ENCODE results near the gene FBXO21.
"Not testable (repeated sequence)": the region's sequence is repeated elsewhere in the genome, so short reads cannot be mapped to it uniquely, and the experiment has no call there.

Gene FBXO21

DNA sequence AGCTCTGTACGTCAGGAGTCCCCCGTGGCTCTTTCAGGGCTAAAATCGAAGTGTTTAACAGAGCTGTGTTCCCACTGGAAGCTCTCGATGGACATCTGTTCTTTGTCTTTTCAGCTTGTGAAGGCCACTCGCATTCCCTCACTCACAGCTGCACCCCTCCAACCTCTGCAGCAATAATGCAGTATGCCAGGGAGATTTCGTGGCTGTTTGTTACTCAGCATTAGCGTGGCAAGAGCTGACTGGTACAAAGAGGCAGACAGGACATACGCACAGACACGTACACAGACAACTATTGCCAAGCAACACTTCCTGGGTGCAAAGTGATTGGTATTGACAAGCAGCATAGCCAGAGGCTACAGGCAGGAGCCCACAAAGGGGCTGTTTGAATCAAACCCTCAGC is 11.8 kb upstream of the FBXO21 start:
- DNase-seq (ENCODE audit: extremely low read depth, low read depth) = no peak
- TF ChIP-seq, protein P1, sequence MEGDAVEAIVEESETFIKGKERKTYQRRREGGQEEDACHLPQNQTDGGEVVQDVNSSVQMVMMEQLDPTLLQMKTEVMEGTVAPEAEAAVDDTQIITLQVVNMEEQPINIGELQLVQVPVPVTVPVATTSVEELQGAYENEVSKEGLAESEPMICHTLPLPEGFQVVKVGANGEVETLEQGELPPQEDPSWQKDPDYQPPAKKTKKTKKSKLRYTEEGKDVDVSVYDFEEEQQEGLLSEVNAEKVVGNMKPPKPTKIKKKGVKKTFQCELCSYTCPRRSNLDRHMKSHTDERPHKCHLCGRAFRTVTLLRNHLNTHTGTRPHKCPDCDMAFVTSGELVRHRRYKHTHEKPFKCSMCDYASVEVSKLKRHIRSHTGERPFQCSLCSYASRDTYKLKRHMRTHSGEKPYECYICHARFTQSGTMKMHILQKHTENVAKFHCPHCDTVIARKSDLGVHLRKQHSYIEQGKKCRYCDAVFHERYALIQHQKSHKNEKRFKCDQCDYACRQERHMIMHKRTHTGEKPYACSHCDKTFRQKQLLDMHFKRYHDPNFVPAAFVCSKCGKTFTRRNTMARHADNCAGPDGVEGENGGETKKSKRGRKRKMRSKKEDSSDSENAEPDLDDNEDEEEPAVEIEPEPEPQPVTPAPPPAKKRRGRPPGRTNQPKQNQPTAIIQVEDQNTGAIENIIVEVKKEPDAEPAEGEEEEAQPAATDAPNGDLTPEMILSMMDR (IDR thresholded peaks at IDR 0.05; ENCODE audit: low read depth, low read length) = no peak

DNA sequence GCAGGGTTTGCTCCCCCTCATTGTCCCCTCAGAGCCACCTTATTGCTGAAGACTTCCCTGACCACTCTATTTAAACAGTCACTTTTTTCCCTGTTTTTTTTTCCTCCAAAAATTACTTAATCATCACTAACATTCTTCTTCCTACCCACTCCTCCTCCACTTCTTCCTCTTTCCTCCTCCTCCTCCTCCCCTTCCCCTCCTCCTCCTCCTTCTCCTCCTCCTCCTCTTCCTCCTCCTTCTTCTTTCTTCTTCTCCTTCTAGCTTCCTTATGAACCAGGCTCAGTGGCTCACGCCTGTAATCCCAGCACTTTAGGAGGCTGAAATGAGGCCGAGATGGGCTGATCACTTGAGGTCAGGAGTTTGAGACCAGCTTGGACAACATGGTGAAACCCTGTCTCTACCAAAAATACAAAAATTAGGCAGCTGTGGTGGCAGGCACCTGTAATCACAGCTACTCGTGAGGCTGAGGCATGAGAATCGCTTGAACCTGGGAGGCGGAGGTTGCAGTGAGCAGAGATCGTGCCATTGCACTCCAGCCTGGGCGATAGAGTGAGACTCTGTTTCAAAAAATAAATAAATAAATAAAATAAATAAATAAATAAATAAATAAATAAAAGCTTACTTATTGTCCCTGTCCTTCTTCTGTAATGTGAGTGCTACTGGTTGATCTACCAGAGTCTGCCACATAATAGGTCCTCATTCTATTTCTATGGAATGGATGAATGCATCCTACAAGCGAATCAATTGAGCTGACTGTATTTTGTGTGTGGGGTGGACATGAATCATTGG is 9.9 kb upstream of the FBXO21 start:
- DNase-seq (ENCODE audit: extremely low read depth, low read depth) = not testable (repeated sequence)

DNA sequence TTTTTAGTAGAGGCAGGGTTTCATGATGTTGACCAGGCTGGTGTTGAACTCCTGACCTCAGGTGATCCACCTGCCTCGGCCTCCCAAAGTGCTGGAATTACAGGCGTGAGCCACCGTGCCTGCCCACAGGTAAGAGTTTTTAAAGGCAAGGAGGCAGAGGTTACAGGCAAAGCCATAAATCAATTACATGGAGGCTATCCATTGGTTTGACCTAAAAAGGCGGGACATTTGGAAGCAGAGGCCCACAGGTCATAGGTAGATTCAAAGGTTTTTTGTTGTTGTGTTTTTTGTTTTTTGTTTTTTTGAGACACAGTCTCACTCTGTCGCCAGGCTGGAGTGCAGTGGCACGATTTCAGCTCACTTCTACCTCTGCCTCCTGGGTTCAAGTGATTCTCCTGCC is 6.1 kb upstream of the FBXO21 start:
- not testable (repeated sequence) for DNase-seq (ENCODE audit: extremely low read depth, low read depth)

DNA sequence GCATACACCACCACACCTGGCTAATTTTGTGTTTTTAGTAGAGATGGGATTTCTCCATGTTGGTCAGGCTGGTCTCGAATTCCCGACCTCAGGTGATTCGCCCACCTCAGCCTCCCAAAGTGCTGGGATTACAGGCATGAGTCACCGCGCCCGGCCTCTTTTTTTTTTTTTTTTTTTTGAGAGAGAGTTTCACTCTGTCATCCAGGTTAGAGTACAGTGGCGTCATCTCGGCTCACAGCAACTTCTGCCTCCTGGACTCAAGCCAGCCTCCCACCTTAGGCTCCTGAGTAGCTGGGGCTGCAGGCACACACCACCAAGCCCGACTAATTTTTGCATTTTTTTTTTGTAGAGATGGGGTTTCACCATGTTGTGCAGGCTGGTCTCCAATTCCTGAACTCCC is 4.8 kb upstream of the FBXO21 start:
- not testable (repeated sequence) for DNase-seq (ENCODE audit: extremely low read depth, low read depth)

DNA sequence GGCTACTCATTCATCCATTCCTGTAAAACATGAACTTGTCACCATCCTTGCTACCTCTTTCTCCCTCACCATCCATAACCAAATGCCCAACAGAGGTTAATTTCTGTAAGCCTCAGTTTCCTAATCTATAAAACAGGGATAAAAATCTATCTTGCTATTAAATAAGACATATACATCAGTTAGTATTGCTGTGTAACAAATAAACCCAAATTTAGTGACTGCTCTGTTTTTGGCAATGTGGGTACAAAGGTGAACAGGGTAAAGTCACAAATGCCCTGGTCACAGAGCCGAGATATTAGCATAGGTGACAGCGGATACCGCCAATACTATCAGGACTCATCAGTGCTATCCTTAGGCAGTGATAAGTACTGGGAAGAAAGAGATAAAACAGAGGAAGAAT is 3.6 kb upstream of the FBXO21 start:
- TF ChIP-seq, protein P1 (IDR thresholded peaks at IDR 0.05; ENCODE audit: low read depth, low read length) = no peak
- no peak for DNase-seq (ENCODE audit: extremely low read depth, low read depth)

DNA sequence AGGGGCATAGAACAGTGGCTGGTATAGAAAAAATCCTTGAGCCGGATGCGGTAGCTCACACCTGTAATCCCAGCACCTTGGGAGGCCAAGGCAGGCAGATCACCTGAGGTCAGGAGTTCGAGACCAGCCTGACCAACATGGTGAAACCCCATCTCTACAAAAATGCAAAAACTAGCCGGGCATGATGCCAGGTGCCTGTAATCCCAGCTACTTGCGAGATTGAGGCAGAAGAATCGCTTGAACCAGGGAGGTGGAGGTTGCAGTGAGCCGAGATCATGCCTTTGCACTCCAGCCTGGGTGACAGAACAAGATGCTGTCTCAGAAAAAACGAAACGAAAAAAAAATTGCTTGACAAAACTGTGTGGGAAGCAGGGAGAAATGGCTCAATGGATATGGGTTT is 2.3 kb upstream of the FBXO21 start:
- not testable (repeated sequence) for DNase-seq (ENCODE audit: extremely low read depth, low read depth)

DNA sequence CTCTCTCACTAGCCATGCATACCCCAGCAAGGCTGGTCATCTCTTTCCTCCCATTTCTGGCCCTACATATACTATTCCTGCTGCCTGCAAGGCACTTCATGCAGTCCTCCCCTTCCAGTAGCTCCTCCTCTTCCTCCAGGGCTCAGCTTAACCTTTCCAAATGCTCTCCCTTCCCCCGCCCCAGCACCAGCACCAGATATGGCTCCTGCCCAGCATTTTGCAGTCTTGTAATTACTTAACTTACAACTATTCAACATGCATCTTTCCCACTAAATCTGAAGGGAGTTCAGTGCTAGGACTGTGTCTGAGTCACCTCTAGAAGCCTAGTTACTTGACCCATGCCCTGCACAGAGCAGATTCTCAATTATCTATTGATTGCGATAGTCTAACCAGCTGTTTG is 1.8 kb upstream of the FBXO21 start:
- TF ChIP-seq, protein P1 (IDR thresholded peaks at IDR 0.05; ENCODE audit: low read depth, low read length) = no peak
- DNase-seq (ENCODE audit: extremely low read depth, low read depth) = no peak

DNA sequence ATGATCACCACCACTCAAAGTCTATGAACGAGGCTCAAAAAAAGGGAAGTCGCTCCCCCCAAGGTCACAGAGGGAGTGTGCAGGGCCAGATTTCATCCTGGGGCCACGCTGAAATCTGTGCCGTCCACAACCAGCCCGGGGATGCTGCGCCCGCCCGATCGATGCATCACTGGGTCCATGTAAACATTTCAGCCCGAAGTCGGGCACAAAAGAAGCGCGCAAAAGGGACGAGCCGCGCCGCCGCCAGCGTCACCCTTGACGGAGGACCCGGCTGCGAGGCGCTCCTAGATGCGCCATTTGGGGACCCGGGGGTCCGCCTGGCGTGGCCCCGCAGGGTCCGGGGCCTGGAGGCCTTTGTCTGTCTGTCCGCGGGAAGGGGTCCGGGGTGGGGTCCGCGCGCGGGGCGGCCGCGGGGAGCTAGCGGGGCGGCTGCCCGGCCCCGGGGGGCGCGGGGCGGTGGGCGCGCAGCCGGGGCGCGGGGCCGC is 503 bp downstream of the FBXO21 start:
- DNase-seq (ENCODE audit: extremely low read depth, low read depth) = no peak
- TF ChIP-seq, protein P1 (IDR thresholded peaks at IDR 0.05; ENCODE audit: low read depth, low read length) = no peak

DNA sequence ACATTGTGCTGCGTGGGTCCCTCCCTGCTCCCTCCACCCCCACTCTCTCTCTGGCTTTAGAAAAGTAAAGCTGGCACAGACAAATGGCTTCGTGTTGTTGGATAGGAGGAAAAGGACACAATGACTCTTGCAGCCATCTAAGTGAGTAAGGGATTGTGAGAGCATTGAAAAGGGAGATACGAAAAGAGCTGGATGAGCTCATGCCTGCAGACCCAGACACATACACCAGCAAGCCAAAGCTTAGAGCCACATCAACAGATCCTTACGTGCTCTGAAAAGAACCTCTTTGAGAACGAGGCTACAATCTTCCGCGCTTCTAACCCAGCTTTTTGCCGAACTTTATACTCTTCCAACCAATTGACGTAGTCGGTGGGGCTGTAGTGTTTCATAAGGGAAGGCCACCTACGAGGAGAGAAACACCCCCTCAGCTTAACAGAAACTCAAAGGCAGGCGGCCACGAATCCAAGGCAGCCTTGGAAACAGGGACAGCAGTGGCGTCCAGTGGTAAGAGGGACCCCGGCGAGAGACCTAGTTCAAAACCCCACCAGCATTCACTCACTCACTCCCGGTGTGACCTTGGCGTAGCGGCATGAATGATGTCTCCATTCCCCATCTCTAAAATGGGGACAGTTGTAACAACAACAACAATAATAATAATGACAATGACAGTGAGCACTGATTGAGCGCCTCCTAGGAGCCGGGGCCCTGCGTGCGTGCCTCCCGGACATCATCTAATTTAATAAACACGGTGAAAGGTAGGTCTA is 1.1 kb downstream of the FBXO21 start:
- no peak for DNase-seq (ENCODE audit: extremely low read depth, low read depth)
- TF ChIP-seq, protein P1 (IDR thresholded peaks at IDR 0.05; ENCODE audit: low read depth, low read length) = no peak

Data from AG09319 (cell line).